Fibroblast of lung (primary cell): Measurements from ENCODE around the gene RASEF.

Source experiments
- CTCF ChIP-seq, 2 donors: IDR thresholded peaks in 1 of 2; conservative IDR thresholded peaks in 1 of 2; 1 replicate in 1 of 2; 2 replicates in 1 of 2; pipeline ENCODE4 v1.5.1; 2011 to 2012; ENCODE audit warnings: low read length in 2 of 2, control low read depth in 1 of 2, inconsistent platforms in 1 of 2, low read depth in 1 of 2, mild to moderate bottlenecking in 1 of 2
- EZH2 ChIP-seq: IDR thresholded peaks from 2 replicates; pipeline ENCODE4 v1.5.1; 2012; ENCODE audit warnings: low read length, control low read depth, mild to moderate bottlenecking; ENCODE audit errors: missing control alignments

GRCh38 chr9:83065233-83065632 is 2.3 kb upstream of the RASEF start:
- TF ChIP-seq CTCF (conservative IDR thresholded peaks at IDR 0.05 in 1 of 2, IDR thresholded peaks at IDR 0.05 in 1 of 2; ENCODE audit: low read depth in 1 of 2, low read length in 2 of 2): no peak
- TF ChIP-seq EZH2: no peak
